BLaER1 treated with 17β-estradiol and CSF1 and Interleukin-3, amounts not matched to agents 10 nM and 100 nM (cell line): Measurements from ENCODE around the gene SMCHD1.
A peak's percentile ranks its signal among the peaks of the same experiment; 100 is the strongest.

Source experiments
- H3K27ac ChIP-seq, 11 experiments: shearing (Covaris generic); formaldehyde crosslinking; 2 replicates each; pipeline ENCODE4 v1.8.1; 2022
- H3K27me3 ChIP-seq, 11 experiments: shearing (Covaris generic); formaldehyde crosslinking; 2 replicates each; pipeline ENCODE4 v1.8.1; 2022
- H3K36me3 ChIP-seq, 11 experiments: shearing (Covaris generic); formaldehyde crosslinking; 2 replicates each; pipeline ENCODE4 v1.8.1; 2022
- H3K4me1 ChIP-seq, 10 experiments: shearing (Covaris generic); formaldehyde crosslinking; 2 replicates each; pipeline ENCODE4 v1.8.1; 2022
- H3K4me2 ChIP-seq, 11 experiments: shearing (Covaris generic); formaldehyde crosslinking; 2 replicates each; pipeline ENCODE4 v1.8.1; 2022
- H3K4me3 ChIP-seq, 10 experiments: shearing (Covaris generic); formaldehyde crosslinking; 2 replicates each; pipeline ENCODE4 v1.8.1; 2022
- H3K9ac ChIP-seq, 11 experiments: shearing (Covaris generic); formaldehyde crosslinking; 2 replicates each; pipeline ENCODE4 v1.8.1; 2022
- H3K9me3 ChIP-seq, 11 experiments: shearing (Covaris generic); formaldehyde crosslinking; replicated peaks in 1 of 11; 2 replicates each; pipeline ENCODE4 v1.8.1; 2022
- H4K20me1 ChIP-seq, 11 experiments: shearing (Covaris generic); formaldehyde crosslinking; 2 replicates each; pipeline ENCODE4 v1.8.1; 2022
- Cebpa-rat ChIP-seq, 11 experiments: shearing (Covaris generic); IDR thresholded peaks; 2 replicates each; pipeline ENCODE4 v1.8.1; 2022

The SMCHD1 gene

DNA sequence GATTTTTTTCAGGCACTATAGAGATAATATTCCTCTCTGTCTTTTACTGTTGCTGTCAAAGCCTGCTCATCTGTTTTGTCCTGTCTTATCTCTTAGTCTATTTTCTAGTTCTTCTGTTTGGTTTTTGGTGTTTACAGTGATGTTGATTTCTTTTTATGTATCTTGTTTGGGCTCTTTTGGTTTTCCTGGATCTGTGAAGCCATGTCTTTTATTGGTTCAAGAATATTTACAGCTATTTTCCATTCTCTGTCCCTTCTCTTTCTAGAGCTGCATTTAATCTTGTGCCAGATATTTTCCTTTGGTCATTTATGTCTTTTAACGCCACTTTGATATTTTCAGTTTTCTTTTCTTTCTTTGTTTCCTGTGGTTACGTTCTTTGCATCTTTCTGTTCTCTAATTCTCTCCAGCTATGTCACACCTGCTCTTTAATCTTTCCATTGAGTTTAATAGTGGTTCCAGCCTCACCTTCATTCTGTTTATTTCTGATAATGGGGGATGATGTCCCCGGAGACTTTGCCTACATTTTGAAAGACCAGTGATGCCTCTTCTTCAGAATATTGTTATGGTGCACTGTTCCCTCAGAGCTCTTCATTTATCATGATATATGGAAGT is 32.0 kb downstream of the SMCHD1 start:
- peak overlapping the region in 1 of 11 experiments; percentile 13; a peak in 1 of 22 replicates for H3K4me2 ChIP-seq
- H3K36me3 ChIP-seq = peaks cover 77 to 100% (median 98%) of the 10 kb centered on the region in 11 experiments
- H3K27me3 ChIP-seq = no peaks in the 10 kb centered on the region
- H3K4me3 ChIP-seq = no peak overlapping the region
- no peak overlapping the region for H3K27ac ChIP-seq
- peaks cover 0 to 37% (median 21%) of the 10 kb centered on the region in 11 experiments; a peak in 12 of 22 replicates for H4K20me1 ChIP-seq
- peaks cover 0 to 11% (median 2%) of the 10 kb centered on the region in 10 experiments; a peak in 3 of 20 replicates for H3K4me1 ChIP-seq
- H3K9me3 ChIP-seq = peaks cover 20 to 32% (median 28%) of the 10 kb centered on the region in 11 experiments
- H3K9ac ChIP-seq = no peak overlapping the region
- TF ChIP-seq Cebpa-rat (IDR thresholded peaks at IDR 0.05) = no peak

DNA sequence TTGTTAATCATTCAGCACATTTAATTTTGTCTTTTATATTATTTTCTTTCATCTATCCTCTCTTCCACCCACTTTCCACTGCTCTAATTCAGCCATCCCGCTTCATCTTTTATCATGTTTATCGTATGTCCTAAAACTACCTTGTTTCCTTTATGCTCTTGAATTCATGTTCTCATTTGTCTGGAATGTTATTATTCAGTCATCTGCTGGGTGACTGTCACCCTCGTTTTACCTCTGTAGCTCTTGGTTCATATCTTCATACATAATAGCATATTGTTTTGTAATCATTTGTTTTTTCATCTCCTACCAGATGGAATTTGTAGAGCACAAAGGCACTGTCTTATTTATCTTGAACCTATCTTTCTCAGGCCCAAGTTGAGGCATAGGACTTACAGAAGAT is 37.0 kb downstream of the SMCHD1 start:
- H3K4me2 ChIP-seq = no peak overlapping the region
- no peak overlapping the region for H3K27ac ChIP-seq
- H3K9ac ChIP-seq = no peak overlapping the region
- H3K36me3 ChIP-seq = peaks cover 91 to 100% (median 99%) of the 10 kb centered on the region in 11 experiments
- no peak overlapping the region for H3K4me3 ChIP-seq
- peaks cover 0 to 4% (median under 1%) of the 10 kb centered on the region in 10 experiments; a peak in 3 of 20 replicates for H3K4me1 ChIP-seq
- no peak for TF ChIP-seq Cebpa-rat (IDR thresholded peaks at IDR 0.05)
- no peaks in the 10 kb centered on the region; a peak in 2 of 22 replicates for H3K9me3 ChIP-seq
- no peaks in the 10 kb centered on the region for H3K27me3 ChIP-seq
- H4K20me1 ChIP-seq = peaks cover 4 to 46% (median 17%) of the 10 kb centered on the region in 11 experiments; a peak in 14 of 22 replicates

GRCh38 chr18:2697184-2697583 is 41.7 kb downstream of the SMCHD1 start:
- no peak for TF ChIP-seq Cebpa-rat (IDR thresholded peaks at IDR 0.05)
- peaks cover 90 to 100% (median 98%) of the 10 kb centered on the region in 11 experiments for H3K36me3 ChIP-seq

GRCh38 chr18:2699001-2699400 is 43.5 kb downstream of the SMCHD1 start:
- Histone ChIP-seq H3K36me3 (peaks cover 91 to 100% (median 98%) of the 10 kb centered on the region in 11 experiments), H4K20me1 (peaks cover 2 to 16% (median 7%) of the 10 kb centered on the region in 11 experiments; a peak in 11 of 22 replicates), H3K9me3 (no peaks in the 10 kb centered on the region), H3K4me2 (no peak overlapping the region), H3K27ac (no peak overlapping the region), H3K4me3 (no peak overlapping the region), H3K4me1 (no peaks in the 10 kb centered on the region), H3K9ac (no peak overlapping the region), H3K27me3 (no peaks in the 10 kb centered on the region)
- TF ChIP-seq Cebpa-rat (IDR thresholded peaks at IDR 0.05) = no peak

More at GRCh38 chr18:2697184-2697583, 41.7 kb downstream of the SMCHD1 start:
- no peak overlapping the region for H3K4me3 ChIP-seq
- H3K4me2 ChIP-seq = no peak overlapping the region
- H3K4me1 ChIP-seq = no peaks in the 10 kb centered on the region
- no peaks in the 10 kb centered on the region for H3K27me3 ChIP-seq
- no peak overlapping the region for H3K9ac ChIP-seq
- no peaks in the 10 kb centered on the region for H3K9me3 ChIP-seq
- no peak overlapping the region for H3K27ac ChIP-seq
- peaks cover 4 to 28% (median 13%) of the 10 kb centered on the region in 11 experiments; a peak in 15 of 22 replicates for H4K20me1 ChIP-seq

DNA sequence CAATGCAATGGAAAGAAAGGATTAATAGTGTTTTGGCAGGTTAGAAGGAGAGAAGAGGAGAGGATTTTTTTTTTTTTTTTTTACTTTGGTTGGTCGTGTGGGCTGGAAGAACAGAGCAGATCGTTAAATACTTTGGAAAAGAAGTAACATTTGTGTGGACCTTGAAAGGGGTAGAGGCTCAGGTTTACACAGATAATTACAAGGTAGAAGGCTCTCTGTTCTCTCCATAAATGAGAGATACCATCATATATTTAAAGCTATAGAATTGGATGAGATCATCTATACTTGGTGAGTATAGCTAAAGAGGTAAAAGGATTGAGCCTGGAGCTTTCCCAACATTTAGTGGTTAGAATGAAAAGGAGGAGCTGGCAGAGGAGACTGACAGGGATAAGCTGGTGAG is 49.0 kb downstream of the SMCHD1 start:
- Histone ChIP-seq H3K9ac (no peak overlapping the region), H3K4me2 (no peak overlapping the region), H3K9me3 (no peaks in the 10 kb centered on the region), H3K27me3 (no peaks in the 10 kb centered on the region), H3K27ac (no peak overlapping the region), H3K4me3 (no peak overlapping the region), H4K20me1 (peaks cover 0 to 9% (median 0%) of the 10 kb centered on the region in 11 experiments; a peak in 6 of 22 replicates), H3K4me1 (peaks cover 0 to 13% (median 2%) of the 10 kb centered on the region in 10 experiments; a peak in 5 of 20 replicates), H3K36me3 (peaks cover 95 to 99% (median 97%) of the 10 kb centered on the region in 11 experiments)
- no peak for TF ChIP-seq Cebpa-rat (IDR thresholded peaks at IDR 0.05)

DNA sequence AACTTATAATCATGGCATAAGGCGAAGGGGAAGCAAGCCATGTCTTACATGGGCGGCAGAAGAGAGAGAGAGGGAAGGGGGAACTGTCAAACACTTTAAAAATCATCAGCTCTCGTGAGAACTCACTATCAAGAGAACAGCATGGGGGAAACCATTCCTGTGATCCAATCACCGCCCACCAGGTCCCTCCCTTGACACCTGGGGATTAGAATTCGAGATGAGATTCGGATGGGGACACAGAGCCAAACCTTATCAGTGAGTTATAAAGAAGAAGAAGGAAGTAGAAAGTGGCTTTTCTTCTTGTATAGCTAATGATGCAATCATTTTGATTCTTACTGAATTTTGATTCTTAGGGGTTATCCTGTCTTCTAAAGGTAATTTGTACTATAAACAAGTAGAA is 51.4 kb downstream of the SMCHD1 start:
- Histone ChIP-seq H3K27me3 (no peaks in the 10 kb centered on the region), H3K4me1 (peaks cover 0 to 13% (median 2%) of the 10 kb centered on the region in 10 experiments; a peak in 5 of 20 replicates), H3K9ac (no peak overlapping the region), H3K9me3 (no peaks in the 10 kb centered on the region), H3K36me3 (peaks cover 94 to 99% (median 97%) of the 10 kb centered on the region in 11 experiments), H3K4me2 (peak overlapping the region in 2 of 11 experiments; percentile 23 to 36; a peak in 2 of 22 replicates), H3K4me3 (no peak overlapping the region), H3K27ac (peak overlapping the region in 4 of 11 experiments; percentile 28 to 54 (median 37); a peak in 7 of 22 replicates), H4K20me1 (peaks cover 0 to 9% (median 0%) of the 10 kb centered on the region in 11 experiments; a peak in 7 of 22 replicates)
- TF ChIP-seq Cebpa-rat (IDR thresholded peaks at IDR 0.05) = no peak

DNA sequence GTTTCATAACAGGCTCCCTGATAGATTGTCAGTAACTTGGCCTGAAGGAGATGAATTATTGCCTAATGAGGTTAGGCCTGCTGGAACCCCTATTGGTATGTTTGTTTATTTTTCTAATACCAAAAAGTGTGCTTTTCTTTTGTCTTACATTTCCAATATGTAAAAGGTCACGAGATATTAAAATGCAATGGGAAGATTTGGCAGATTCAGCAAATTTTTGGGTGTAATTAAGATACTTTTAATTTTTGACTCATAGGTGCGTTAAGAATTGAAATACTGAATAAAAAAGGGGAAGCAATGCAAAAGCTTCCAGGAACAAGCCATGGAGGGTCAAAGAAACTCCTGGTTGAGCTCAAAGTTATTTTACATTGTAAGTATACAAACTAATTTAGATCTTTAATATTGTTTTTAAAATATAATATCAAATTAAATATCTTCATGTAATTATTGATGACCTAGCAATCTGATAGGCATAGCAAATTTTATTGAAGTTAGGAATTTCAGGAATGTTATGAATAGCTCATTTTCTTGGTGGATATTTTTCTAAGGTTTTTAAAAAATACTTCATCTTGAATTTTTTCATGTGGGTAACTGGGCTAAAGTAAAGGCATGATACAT is 52.1 kb downstream of the SMCHD1 start:
- no peaks in the 10 kb centered on the region for H3K9me3 ChIP-seq
- no peak overlapping the region for H3K4me2 ChIP-seq
- H3K27me3 ChIP-seq = no peaks in the 10 kb centered on the region
- TF ChIP-seq Cebpa-rat (IDR thresholded peaks at IDR 0.05) = no peak
- H3K27ac ChIP-seq = no peak overlapping the region; a peak in 1 of 22 replicates
- H3K36me3 ChIP-seq = peaks cover 94 to 99% (median 97%) of the 10 kb centered on the region in 11 experiments
- peaks cover 0 to 12% (median 0%) of the 10 kb centered on the region in 11 experiments; a peak in 7 of 22 replicates for H4K20me1 ChIP-seq
- H3K4me3 ChIP-seq = no peak overlapping the region
- peaks cover 0 to 13% (median 2%) of the 10 kb centered on the region in 10 experiments; a peak in 5 of 20 replicates for H3K4me1 ChIP-seq
- H3K9ac ChIP-seq = no peak overlapping the region

DNA sequence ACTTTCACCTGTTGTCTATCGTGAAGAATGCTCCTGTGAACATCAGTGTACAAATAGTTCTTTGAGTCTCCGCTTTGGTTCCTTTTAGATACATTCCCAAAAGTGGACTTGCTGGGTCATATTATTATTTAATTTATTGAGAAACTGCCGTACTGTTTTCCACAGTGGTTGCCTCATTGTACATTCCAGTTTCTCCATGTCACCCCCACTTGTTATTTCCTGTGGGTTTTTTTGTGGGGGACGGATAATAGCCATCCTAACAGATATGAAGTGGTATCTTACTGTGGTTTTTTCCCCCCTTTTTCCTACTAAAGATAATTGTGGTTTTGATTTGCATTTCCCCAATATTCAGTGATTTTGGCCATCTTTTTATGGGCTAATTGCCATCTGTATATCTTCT is 53.8 kb downstream of the SMCHD1 start:
- no peak overlapping the region for H3K4me3 ChIP-seq
- peaks cover 0 to 14% (median 2%) of the 10 kb centered on the region in 11 experiments; a peak in 8 of 22 replicates for H4K20me1 ChIP-seq
- H3K9me3 ChIP-seq = no peaks in the 10 kb centered on the region
- no peak overlapping the region for H3K27ac ChIP-seq
- H3K36me3 ChIP-seq = peaks cover 91 to 99% (median 96%) of the 10 kb centered on the region in 11 experiments
- peaks cover 0 to 13% (median 2%) of the 10 kb centered on the region in 10 experiments; a peak in 5 of 20 replicates for H3K4me1 ChIP-seq
- no peak overlapping the region for H3K9ac ChIP-seq
- TF ChIP-seq Cebpa-rat (IDR thresholded peaks at IDR 0.05) = no peak
- no peak overlapping the region for H3K4me2 ChIP-seq
- H3K27me3 ChIP-seq = no peaks in the 10 kb centered on the region

DNA sequence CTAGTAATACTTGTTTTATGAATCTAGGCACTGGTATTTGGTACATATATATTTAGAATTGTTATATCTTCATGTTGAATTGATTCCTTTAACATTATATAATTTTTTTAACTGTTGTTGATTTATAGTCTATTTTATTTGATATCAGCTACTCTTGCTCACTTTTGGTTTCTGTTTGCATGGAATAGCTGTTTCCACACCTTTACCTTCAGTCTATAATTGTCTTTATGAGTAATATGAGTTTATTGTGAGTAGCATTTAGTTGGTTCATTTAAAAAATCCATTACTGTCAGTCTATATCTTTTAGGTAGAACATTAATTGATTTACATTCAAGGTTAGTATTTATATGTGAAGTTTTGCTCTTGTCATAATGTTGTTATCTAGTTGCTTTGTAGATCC is 58.6 kb downstream of the SMCHD1 start:
- no peak overlapping the region for H3K4me3 ChIP-seq
- no peaks in the 10 kb centered on the region for H3K27me3 ChIP-seq
- H3K36me3 ChIP-seq = peaks cover 92 to 100% (median 99%) of the 10 kb centered on the region in 11 experiments
- no peak overlapping the region for H3K4me2 ChIP-seq
- no peaks in the 10 kb centered on the region for H3K4me1 ChIP-seq
- peaks cover 11 to 45% (median 32%) of the 10 kb centered on the region in 11 experiments; a peak in 18 of 22 replicates for H4K20me1 ChIP-seq
- no peak overlapping the region for H3K27ac ChIP-seq
- TF ChIP-seq Cebpa-rat (IDR thresholded peaks at IDR 0.05) = no peak
- no peak overlapping the region for H3K9ac ChIP-seq
- no peaks in the 10 kb centered on the region for H3K9me3 ChIP-seq
